K562 (cell line): ENCODE measurements around the gene LRRC30. TPM values are rescaled to one million over a fixed set of nuclear protein-coding genes. Genes with fewer than 3 reads are reported as not detected.

Experiments used
- ATAC-seq: fragments of 200-7000 bp; cut with Tn5 transposase; 3 replicates; pipeline ENCODE4 v1.9.1; 2020; ENCODE audit warnings: moderate library complexity
- BruUV-seq: library from RNA; stranded (reverse); fragments of 400-500 nt; replicated peaks from 2 replicates; lab custom pipeline; 2021; lab: Mats Ljungman, UMichigan
- CTCF ChIA-PET: fragments of 300-600 bp; formaldehyde crosslinking; extraction: SDS; loops from one replicate; lab custom pipeline; 2021; ENCODE audit warnings: low intra/inter-chr PET ratio; lab: Yijun Ruan, JAX
- POLR2A ChIA-PET: fragments of 300-600, 350-650 bp; sonication (Branson Sonifier 250); formaldehyde crosslinking; extraction: SDS; loops from one replicate; lab custom pipeline; 2021; ENCODE audit warnings: antibody characterized with exemption, inconsistent platforms; lab: Yijun Ruan, JAX
- DNase-seq, 4 experiments: peaks; one replicate each; pipeline versions ENCODE4 v3.0.0 to v3.0.0-alpha.2; 2011 to 2018; ENCODE audit warnings: low spot score in 3 of 4, mixed read lengths in 3 of 4; ENCODE audit errors: extremely low read depth in 1 of 4
- FAIRE-seq: peaks from 2 replicates; lab custom pipeline; 2011; peaks lifted over from hg19 to GRCh38; lab: Jason Lieb, UNC
- H2AFZ ChIP-seq: 2 replicates; pipeline ENCODE4 v1.6.0; 2011; ENCODE audit warnings: low read depth, low read length, control low read depth, inconsistent platforms
- H3K27ac ChIP-seq: fragments of 200-600 bp; 3 replicates; pipeline ENCODE4 v1.8.0; 2011; ENCODE audit warnings: low read depth, mild to moderate bottlenecking, control low read depth, inconsistent platforms, low read length, moderate library complexity, mixed read lengths; ENCODE audit errors: extremely low read depth
- H3K27me3 ChIP-seq, 2 experiments: fragments of 300-600 bp in 1 of 2; 2 replicates in 1 of 2; 3 replicates in 1 of 2; pipeline versions ENCODE4 v1.6.0 to v1.8.0; 2011; ENCODE audit warnings: inconsistent platforms in 2 of 2, low read length in 2 of 2, mild to moderate bottlenecking in 1 of 2, mixed read lengths in 1 of 2, moderate library complexity in 1 of 2; ENCODE audit not compliant: control insufficient read depth in 2 of 2, insufficient read depth in 2 of 2
- H3K36me3 ChIP-seq: fragments of 300-600 bp; 3 replicates; pipeline ENCODE4 v1.8.0; 2011; ENCODE audit warnings: mild to moderate bottlenecking, low read length, inconsistent platforms; ENCODE audit not compliant: control insufficient read depth, insufficient read depth
- H3K4me1 ChIP-seq, 2 experiments: fragments of 200-600 bp in 1 of 2; replicated peaks in 1 of 2; 2 replicates in 1 of 2; 3 replicates in 1 of 2; pipeline versions ENCODE4 v1.5.1 to v1.8.0; 2011; ENCODE audit warnings: inconsistent platforms in 2 of 2, low read length in 2 of 2, mild to moderate bottlenecking in 1 of 2, mixed read lengths in 1 of 2, moderate library complexity in 1 of 2; ENCODE audit not compliant: control insufficient read depth in 2 of 2, insufficient read depth in 2 of 2
- H3K4me2 ChIP-seq: 2 replicates; pipeline ENCODE4 v1.6.1; 2011; ENCODE audit warnings: low read length, control low read depth, inconsistent platforms, mixed read lengths; ENCODE audit not compliant: insufficient read depth
- H3K4me3 ChIP-seq: fragments of 200-600 bp; sonication (generic), shearing (Covaris generic); 2 replicates; pipeline ENCODE4 v1.5.1; 2016; ENCODE audit warnings: control low read depth, inconsistent platforms
- H3K79me2 ChIP-seq: fragments of 200-600 bp; 3 replicates; pipeline ENCODE4 v1.8.0; 2011; ENCODE audit warnings: low read length, inconsistent platforms; ENCODE audit not compliant: control insufficient read depth, insufficient read depth
- H3K9ac ChIP-seq, 2 experiments: 2 replicates each; pipeline versions ENCODE4 v1.6.0 to v1.6.1; 2011; ENCODE audit warnings: low read depth in 2 of 2, low read length in 2 of 2, control low read depth in 1 of 2, inconsistent platforms in 1 of 2, mild to moderate bottlenecking in 1 of 2, mixed read lengths in 1 of 2; ENCODE audit not compliant: insufficient read depth in 1 of 2
- H3K9me1 ChIP-seq: one replicate; pipeline ENCODE4 v1.6.0; 2011; ENCODE audit warnings: inconsistent platforms, mild to moderate bottlenecking, low read length, moderate library complexity; ENCODE audit not compliant: control insufficient read depth, insufficient read depth
- H3K9me3 ChIP-seq: replicated peaks from 2 replicates; pipeline ENCODE4 v1.5.1; 2011; ENCODE audit warnings: low read depth, low read length, inconsistent platforms; ENCODE audit not compliant: control insufficient read depth, insufficient read depth
- H4K20me1 ChIP-seq: replicated peaks from 2 replicates; pipeline ENCODE4 v1.6.1; 2011; ENCODE audit warnings: low read length, inconsistent platforms, mixed read lengths; ENCODE audit not compliant: control insufficient read depth, insufficient read depth
- CTCF ChIP-seq, 3 experiments: IDR thresholded peaks in 2 of 3; conservative IDR thresholded peaks in 1 of 3; 2 replicates each; pipeline ENCODE4 v1.5.1; 2011 to 2012; ENCODE audit warnings: low read length in 3 of 3, mild to moderate bottlenecking in 3 of 3, control low read depth in 2 of 3, improper control_type of control experiment in 1 of 3, inconsistent platforms in 1 of 3, low read depth in 1 of 3, mixed read lengths in 1 of 3, moderate library complexity in 1 of 3; ENCODE audit not compliant: insufficient read depth in 2 of 3
- E2F6 ChIP-seq, 2 experiments: IDR thresholded peaks; 2 replicates each; pipeline ENCODE4 v1.6.1; 2011; ENCODE audit warnings: borderline replicate concordance in 1 of 2, control low read depth in 1 of 2, low read depth in 1 of 2, low read length in 1 of 2, mild to moderate bottlenecking in 1 of 2, mixed read lengths in 1 of 2, moderate library complexity in 1 of 2; ENCODE audit not compliant: insufficient read depth in 1 of 2, insufficient read length in 1 of 2, poor library complexity in 1 of 2, severe bottlenecking in 1 of 2; ENCODE audit errors: extremely low read depth in 1 of 2
- MYC ChIP-seq, 2 experiments: fragments of 250-450 bp in 1 of 2; sonication (Bioruptor Pico) in 1 of 2; IDR thresholded peaks; 2 replicates each; pipeline versions ENCODE4 v1.5.1 to v1.6.1; 2012 to 2021; ENCODE audit warnings: low read depth in 2 of 2, borderline replicate concordance in 1 of 2, improper control_type of control experiment in 1 of 2, low read length in 1 of 2, mild to moderate bottlenecking in 1 of 2, moderate library complexity in 1 of 2
- WGBS: fragments of 100-300 bp; shearing (Covaris generic); methylation state at CpG from one replicate; pipeline ENCODE4 v1.1.6; 2016; ENCODE audit warnings: low coverage, mixed read lengths; ENCODE audit not compliant: insufficient coverage; ENCODE audit errors: missing lambda C conversion rate; 5-methylcytosine and 5-hydroxymethylcytosine counted together
- in situ Hi-C: fragments of 300-500 bp; cut with MboI; formaldehyde crosslinking; loops from 4 replicates; pipeline ENCODE4 v1.15.0; 2018; ENCODE audit warnings: inconsistent platforms, mixed read lengths
- intact Hi-C: fragments of 100-400 bp; cut with micrococcal nuclease; formaldehyde crosslinking; loops from 2 replicates; pipeline ENCODE4 v1.14.2; 2022
- polyA plus RNA-seq, 8 experiments: library from polyadenylated mRNA; depleted of rRNA in 4 of 8; stranded (reverse) in 5 of 8; unstranded in 3 of 8; fragments of >200 nt; fragmentation: Nextera tagmentation in 2 of 8; fragmentation: Illumina TruSeq in 1 of 8; extraction: Ambion mirVana in 2 of 8; extraction: Trizol in 1 of 8; gene quantifications; 2 replicates each; pipeline versions ENCODE4 v1.2.1 to v1.2.3, GENCODE V29; 2011 to 2014; ENCODE audit warnings: inconsistent platforms in 1 of 8, missing spikeins in 1 of 8
- total RNA-seq, 7 experiments: library from RNA; depleted of rRNA in 6 of 7; stranded (reverse); fragments of >200 nt in 6 of 7; fragmentation: Illumina TruSeq in 2 of 7; extraction: Trizol in 2 of 7; gene quantifications; 2 replicates each; pipeline versions ENCODE4 v1.2.1 to v1.2.3, GENCODE V29; 2011 to 2021; ENCODE audit warnings: low replicate concordance in 1 of 7

LRRC30 gene
- total and polyA plus RNA-seq, 9 of the 15 experiments (the other 6 are each of a cell fraction or from before 2014, with no cell fraction given): not detected

GRCh38 chr18:7221424-7222155 lies 9.3 kb upstream of the LRRC30 start (continued):
- TF ChIP-seq CTCF (IDR thresholded peaks at IDR 0.05 in 2 of 3, conservative IDR thresholded peaks at IDR 0.05 in 1 of 3; ENCODE audit: insufficient read depth in 2 of 3, low read depth in 1 of 3, low read length in 3 of 3) (peak; percentile 72 to 77 (median 77)), E2F6 (IDR thresholded peaks at IDR 0.05; ENCODE audit: borderline replicate concordance in 1 of 2, extremely low read depth in 1 of 2, insufficient read depth in 1 of 2, insufficient read length in 1 of 2, low read depth in 1 of 2, low read length in 1 of 2, poor library complexity in 1 of 2, severe bottlenecking in 1 of 2) (no peak)
- TF ChIP-seq, all 486 proteins: peak for 8

GRCh38 chr18:7224198-7224597 lies 6.7 kb upstream of the LRRC30 start:
- H3K27ac ChIP-seq: no peak overlapping the region
- H3K4me2 ChIP-seq: no peak overlapping the region
- H3K4me3 ChIP-seq: no peak overlapping the region
- no peak for TF ChIP-seq MYC (IDR thresholded peaks at IDR 0.05; ENCODE audit: low read depth, low read length)
- TF ChIP-seq MYC (CRISPR knock-in tag; IDR thresholded peaks at IDR 0.05; ENCODE audit: borderline replicate concordance, low read depth): no peak
- TF ChIP-seq, all 486 proteins: peak for 0
- Histone ChIP-seq H3K36me3 (no peaks in the 10 kb centered on the region), H3K9me1 (no peaks in the 10 kb centered on the region), H4K20me1 (peaks cover 5% of the 10 kb centered on the region; the same call in 1 of the 2 replicates), H3K4me1 (no peaks in the 10 kb centered on the region), H3K79me2 (no peaks in the 10 kb centered on the region), H3K9ac (no peak overlapping the region), H2AFZ (no peak overlapping the region), H3K9me3 (no peaks in the 10 kb centered on the region), H3K27me3 (peaks cover under 1 to 3% of the 10 kb centered on the region in 2 experiments; a peak in 2 of 5 replicates)
- POLR2A ChIA-PET: interaction anchor here (1.8 kb wide), 1 partner anchor 10 kb away, joined by 5 read pairs; no protein-coding TSS in a partner anchor
- BruUV-seq: no TSS peak
- FAIRE-seq (no peak), DNase-seq (no peak), ATAC-seq (no peak)
- in situ Hi-C loops (no loop called here), intact Hi-C loops (loop anchor here (10.0 kb wide), 1 partner anchor 61 kb away; no protein-coding TSS in a partner anchor)
- CTCF ChIA-PET: no interaction called here
- WGBS: 0% methylated on average over 3 of the region's 3 CpGs
